OCI-LY3 (cell line): Measurements from ENCODE around the gene TRAPPC14.

Source experiments
- EZH2phosphoT487 ChIP-seq: fragments of 200-600 bp; shearing (Covaris generic); IDR thresholded peaks from 2 replicates; pipeline ENCODE4 v1.6.1; 2018; ENCODE audit warnings: antibody characterized with exemption, mixed run types, low read depth
- TF ChIP-seq, protein P1 (sequence below): fragments of 200-600, 300-600 bp; sonication (generic); IDR thresholded peaks from 2 replicates; pipeline ENCODE4 v1.5.1; 2014; ENCODE audit warnings: antibody characterized with exemption, low read length, low read depth

DNA sequence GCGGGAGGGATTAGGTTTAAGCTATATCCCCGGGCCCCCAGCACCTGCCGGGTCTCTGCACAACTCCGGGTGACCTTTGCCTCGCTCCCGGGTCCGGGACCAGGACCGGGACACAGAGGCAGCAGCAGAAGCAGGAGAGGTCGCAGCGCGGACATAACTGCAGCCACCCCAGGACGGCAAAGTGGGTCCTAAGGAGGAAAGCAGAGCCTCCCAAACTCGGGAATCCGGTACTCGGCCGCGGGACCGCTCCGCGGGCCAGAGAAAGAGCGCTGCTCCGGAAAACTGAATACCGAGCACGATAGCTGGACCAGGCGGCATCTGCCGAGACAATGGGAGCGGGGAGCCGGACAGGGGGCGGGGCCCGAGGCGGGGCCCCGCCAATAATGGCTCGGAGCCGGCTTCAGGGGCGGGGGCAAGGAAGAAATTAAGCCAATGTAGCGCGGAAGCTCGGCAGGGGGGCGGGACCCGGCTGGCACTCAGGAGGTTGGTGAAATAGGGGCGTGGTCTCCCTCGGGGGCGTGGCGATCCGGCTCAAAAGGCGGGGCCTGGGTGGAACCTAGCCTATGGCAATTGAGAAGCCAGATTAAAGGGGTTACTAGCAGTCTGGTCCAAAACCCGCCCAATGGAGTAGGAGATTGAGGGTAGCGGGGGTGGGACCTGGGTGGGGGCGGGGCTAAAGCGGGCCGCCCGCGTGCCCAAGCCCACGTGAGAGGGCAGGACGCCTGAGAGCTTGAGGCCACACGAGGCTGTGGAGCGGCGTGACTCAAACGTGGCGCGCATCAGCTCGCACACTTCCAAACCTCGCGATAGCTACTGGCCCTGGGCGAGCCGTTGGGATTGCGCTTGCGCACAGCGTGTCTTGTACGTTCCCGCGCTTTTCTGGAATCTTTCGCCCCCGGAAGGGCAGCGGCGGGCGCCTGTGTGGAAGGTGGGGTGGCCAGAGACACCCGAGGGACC, 18.8 kb upstream of the TRAPPC14 start, which contains the start of the genes GPC2 and STAG3:
- TF ChIP-seq, protein P1, sequence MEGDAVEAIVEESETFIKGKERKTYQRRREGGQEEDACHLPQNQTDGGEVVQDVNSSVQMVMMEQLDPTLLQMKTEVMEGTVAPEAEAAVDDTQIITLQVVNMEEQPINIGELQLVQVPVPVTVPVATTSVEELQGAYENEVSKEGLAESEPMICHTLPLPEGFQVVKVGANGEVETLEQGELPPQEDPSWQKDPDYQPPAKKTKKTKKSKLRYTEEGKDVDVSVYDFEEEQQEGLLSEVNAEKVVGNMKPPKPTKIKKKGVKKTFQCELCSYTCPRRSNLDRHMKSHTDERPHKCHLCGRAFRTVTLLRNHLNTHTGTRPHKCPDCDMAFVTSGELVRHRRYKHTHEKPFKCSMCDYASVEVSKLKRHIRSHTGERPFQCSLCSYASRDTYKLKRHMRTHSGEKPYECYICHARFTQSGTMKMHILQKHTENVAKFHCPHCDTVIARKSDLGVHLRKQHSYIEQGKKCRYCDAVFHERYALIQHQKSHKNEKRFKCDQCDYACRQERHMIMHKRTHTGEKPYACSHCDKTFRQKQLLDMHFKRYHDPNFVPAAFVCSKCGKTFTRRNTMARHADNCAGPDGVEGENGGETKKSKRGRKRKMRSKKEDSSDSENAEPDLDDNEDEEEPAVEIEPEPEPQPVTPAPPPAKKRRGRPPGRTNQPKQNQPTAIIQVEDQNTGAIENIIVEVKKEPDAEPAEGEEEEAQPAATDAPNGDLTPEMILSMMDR: no peak
- no peak for TF ChIP-seq EZH2phosphoT487
